Tongue (tissue), 2 donors: ENCODE results near the gene ZNF14. TPM values are rescaled to one million over a fixed set of nuclear protein-coding genes. Genes with fewer than 3 reads are reported as not detected.
"Not testable (repeated sequence)": the region's sequence is repeated elsewhere in the genome, so short reads cannot be mapped to it uniquely, and the experiment has no call there.

Source experiments
- DNase-seq: peaks from one replicate; pipeline ENCODE4 v3.0.0-alpha.2; 2015
- total RNA-seq: library from RNA; depleted of rRNA; stranded (reverse); fragments of >200 nt; gene quantifications from one replicate; pipeline ENCODE4 v1.2.3, GENCODE V29; 2014

Gene ZNF14
- 12.9 TPM for total RNA-seq

DNA sequence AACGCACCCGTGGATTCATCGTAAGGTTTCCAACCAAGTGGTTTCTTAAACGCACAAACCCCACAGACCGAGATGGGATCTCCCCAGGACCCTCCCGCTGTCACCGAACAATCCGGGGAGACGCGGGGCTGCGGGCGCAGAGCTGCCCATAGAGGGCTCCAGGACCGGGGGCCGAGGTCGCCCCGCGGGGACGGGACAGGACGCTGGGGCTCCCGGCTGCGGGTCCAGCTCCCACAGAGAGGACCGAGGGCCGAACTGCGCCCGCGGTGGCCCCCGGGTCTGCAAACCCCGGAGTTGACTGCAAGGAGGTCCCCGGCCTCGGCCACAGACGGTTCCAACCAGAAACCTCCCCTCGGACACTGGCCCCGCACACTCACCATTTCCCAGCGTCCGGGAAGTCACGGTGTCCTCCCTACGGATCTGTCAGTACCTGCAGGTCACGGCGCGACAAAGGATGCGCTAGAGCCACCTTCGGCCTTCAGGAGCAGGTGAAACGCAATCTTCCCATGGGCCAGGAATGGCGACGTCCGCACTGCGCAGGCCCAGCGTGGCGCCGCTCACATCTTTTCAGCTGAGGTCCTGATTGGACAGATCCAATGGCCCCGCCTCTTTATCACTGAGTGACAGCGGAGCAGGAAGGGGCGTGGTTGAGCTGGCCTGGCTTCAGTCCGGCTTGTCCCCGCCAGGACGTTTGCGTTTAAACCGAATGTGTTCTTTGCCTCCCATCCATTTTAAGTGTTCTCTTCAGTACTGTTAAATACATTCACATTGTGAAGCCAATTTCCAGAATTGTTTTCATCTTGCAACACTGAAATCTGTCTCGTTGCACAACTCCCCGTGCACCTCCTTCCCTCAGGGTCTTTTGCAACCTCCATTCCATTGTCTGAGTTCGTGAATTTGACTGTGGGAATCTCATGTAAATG is at the start of gene ZNF14:
TSS of gene ZNF14 (minus strand) at position 534 of the 923 bp plus-strand sequence. CDS start at position 380, 154 bp downstream.
- peak; percentile 98 for DNase-seq

DNA sequence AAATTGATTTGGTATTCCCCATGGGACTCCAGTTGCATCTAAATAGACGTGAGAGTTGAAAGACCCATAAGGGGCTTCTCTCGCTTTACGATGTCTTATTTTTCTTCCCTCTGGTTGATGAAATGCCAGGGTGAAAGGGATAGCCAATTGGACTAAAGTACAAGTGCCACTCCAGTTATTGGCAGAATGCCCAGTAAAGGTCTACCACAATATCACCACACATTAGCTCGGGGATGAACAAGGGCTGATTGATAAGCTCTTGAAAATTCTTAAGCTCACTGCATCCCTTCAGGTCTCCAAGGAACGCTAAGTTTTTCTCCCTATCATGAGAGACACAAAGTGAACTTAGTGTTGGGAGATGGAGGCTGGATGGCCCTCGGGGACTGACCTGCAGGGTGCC is 48.9 kb upstream of the ZNF14 start:
- DNase-seq = peak; percentile 34

DNA sequence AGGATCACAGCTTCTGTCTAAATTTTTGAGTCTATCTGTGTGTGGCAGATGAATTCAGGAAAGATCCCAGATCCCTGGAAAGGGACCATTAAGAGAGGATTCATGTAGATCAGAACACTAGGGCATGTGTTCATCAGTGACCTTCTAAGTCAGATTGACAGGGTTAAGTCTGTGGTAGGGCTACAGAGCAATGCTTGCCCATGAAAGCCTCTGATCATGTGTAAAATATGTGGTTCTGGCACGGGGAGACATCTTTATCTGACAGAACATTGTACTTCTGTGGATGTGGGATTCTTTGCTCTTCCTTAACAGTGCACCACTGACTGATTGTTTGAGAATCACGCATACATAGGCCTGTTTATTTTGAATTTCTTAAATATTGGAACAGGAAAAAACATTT is 45.8 kb upstream of the ZNF14 start:
- no peak for DNase-seq

DNA sequence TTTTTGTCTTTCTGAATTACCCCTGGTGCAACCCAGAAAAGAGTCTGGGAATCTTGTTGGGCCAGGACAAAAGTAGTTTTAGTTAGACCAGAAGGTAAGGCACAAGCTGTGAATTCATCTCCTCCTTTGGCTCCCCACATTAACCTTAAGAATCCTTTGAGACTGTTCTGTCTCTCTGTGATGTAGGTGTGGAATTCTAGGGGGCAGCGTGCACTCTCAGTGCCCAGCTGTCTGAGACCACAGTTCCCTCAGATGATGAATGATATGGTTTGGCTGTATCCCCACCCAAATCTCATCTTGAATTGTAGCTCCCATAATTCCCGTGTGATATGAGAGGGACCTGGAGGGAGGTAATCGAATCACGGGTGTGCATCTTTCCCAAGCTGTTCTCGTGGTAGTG is 44.8 kb upstream of the ZNF14 start:
- no peak for DNase-seq

DNA sequence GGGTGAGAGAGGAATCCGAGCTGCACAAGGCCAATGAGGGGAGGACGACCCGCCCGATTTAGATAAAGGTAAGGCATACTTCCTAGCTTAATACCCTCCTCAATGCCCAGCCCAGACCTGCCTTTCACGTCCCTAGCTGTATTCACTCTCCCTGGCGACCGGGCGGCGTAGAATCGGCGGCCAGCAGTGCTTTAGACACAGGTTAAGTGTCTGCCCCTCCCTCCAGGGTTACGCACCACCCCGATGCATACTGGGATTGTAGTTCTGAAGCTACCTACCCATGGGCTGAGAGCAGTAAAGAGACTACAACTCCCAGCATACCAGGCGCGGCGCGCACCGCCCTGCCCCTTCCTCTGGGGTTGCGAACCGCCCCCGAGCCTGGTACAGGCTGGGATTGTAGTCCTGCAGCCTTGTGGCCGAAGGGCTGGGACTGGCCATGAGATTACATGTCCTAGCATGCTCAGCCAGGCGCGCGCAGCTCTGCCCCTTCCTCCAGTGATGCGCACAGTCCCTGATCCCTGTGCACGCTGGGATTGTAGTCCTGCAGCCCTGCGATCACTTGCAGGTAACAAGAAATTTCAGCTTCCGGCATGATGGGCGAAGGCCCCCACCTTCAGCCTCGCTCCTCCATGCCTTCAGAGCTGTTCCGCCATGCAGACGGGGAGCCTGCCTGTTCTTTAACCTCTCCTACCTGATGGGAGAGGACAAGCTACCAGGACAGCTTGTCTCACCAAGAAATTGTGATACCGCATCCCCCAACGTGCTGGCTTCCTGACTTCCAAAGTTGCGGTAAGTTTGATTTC is 43.5 kb upstream of the ZNF14 start:
- DNase-seq = peak; percentile 99

DNA sequence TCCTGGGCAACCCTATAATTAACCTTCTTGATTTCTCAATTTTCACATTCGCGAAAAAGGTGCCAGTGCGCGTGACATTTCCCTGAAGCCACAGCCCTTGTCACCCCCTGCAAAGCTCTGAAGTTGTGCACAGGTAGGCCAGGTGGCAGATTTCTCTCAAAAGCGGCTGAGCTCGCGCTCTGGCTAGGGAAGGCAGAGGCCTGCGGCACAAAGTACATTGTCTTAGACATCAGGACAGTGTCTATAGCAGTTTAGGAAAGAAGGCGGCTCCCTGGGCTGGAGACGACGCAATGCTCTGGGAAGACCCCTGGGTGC is 42.9 kb upstream of the ZNF14 start:
- no peak for DNase-seq

DNA sequence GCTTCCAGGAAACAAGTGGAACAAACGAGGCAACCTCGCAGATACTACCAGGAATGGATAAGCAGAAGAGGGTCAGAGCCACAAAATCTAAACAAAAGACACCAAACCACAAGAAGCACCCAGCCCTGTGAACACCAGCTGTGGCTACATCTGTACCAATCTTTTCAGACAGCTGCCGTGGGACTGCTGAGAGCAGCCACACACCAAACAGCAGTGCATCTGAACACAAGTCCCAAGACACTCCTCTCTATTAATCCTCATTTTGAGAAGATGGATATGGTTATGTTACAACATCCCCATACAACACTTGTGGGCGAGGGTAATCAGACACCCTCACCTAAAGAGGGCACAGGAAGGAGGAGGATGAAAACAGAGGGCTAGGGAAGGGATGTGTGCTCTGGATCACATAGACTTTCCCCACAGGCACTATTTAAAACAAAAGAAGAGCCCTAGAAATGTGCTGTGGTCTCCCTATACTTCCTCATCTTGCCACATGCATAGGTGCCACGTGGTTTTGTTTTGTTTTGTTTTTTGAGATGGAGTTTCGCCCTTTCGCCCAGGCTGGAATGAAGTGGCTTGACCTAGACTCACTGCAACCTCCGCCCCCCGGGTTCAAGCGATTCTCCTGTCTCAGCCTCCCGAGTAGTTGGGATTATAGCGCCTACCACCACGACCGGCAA is 41.6 kb upstream of the ZNF14 start:
- no peak for DNase-seq

DNA sequence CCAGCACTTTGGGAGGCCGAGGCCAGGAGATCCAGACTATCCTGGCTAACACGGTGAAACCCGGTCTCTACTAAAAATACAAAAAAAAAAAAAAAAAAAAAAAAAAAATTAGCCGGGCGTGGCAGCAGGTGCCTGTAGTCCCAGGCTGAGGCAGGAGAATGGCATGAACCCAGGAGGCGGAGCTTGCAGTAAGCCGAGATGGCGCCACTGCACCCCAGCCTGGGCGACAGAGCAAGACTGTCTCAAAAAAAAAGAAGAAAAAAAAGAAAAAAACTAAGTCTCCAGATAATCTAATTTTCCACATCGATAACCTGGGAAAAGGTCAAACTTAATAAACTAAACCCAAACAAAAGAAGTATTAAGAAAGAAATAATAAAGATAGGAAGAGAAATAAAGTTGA is 39.1 kb upstream of the ZNF14 start:
- DNase-seq = not testable (repeated sequence)

DNA sequence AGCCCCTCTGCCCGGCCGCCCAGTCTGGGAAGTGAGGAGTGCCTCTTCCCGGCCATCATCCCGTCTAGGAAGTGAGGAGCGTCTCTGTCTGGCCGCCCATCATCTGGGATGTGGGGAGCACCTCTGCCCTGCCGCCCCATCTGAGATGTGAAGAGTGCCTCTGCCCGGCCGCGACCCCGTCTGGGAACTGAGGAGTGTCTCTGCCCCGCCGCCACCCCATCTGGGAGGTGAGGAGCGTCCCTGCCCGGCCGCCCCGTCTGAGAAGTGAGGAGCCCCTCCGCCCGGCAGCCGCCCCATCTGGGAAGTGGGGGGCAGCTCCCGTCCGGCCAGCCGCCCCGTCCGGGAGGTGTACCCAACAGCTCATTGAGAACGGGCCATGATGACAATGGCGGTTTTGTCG is 37.1 kb upstream of the ZNF14 start:
- DNase-seq = not testable (repeated sequence)

DNA sequence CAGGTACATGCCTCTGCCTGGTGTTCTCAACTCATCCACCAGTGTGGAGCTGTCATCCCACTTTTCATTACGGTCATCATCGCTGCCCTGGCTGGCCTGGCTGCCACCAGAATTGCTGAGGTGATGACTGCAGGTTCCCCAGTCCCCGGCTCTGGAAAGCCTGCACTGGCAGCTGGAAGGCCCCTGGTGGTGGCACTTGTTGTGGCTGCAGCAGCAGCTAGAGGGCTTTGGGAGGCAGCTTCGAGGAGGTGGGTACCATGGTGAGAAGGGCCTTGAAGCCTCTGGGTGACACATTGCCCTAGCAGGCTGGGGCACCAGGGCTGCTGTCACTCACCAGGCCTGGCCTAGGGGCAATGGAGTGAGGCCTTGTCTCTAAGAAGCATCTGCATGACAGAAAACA is 25.3 kb upstream of the ZNF14 start:
- no peak for DNase-seq

DNA sequence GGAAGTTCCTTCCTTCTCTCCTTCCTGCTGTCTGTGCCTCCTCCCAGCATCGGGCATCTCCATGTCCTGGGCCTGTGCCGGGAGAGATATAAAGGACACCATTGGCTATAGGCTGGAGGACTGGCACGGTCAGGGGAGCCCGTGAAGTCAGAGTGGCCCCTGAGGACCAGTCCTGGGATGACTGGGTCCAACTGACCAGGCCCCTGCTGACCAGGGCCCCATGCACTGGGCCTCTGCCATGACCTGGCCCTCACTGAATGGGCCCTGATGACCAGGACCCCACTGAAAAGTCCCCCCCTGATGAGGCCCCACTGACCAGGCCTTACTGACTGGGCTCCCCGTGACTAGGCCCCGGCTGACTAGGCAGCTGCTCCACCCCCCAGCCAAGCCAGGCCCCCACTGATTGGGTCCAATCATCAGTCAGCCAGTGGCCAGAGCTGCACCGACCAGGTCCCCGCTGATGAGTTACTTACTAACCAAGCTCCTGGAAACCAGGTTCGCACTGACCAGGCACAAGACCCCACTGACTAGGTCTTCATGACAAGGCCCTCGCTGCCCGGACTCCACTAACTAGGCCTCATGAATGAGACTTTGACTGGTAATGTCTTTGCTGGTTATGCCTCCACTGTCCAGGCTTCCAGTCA is 20.0 kb upstream of the ZNF14 start:
- no peak for DNase-seq

DNA sequence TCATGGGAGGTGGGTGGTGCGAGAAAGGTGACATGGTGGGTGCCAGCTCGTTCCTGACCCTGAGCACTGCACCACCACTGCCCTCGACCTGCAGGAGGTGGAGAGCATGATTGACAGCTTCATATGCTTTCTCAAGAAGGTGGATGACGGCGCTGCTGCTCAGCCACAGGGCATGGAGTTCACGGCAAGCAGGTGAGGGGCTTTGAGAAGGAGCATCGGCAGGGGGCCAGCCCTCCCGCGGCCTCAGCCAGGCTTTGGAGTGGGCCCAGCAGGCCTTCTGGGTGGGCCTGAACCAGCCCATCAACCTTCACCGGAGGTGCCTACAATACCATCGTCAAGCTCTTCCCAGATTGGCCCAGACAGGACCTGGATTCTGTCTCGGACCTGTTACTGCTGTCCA is 18.9 kb upstream of the ZNF14 start:
- no peak for DNase-seq

DNA sequence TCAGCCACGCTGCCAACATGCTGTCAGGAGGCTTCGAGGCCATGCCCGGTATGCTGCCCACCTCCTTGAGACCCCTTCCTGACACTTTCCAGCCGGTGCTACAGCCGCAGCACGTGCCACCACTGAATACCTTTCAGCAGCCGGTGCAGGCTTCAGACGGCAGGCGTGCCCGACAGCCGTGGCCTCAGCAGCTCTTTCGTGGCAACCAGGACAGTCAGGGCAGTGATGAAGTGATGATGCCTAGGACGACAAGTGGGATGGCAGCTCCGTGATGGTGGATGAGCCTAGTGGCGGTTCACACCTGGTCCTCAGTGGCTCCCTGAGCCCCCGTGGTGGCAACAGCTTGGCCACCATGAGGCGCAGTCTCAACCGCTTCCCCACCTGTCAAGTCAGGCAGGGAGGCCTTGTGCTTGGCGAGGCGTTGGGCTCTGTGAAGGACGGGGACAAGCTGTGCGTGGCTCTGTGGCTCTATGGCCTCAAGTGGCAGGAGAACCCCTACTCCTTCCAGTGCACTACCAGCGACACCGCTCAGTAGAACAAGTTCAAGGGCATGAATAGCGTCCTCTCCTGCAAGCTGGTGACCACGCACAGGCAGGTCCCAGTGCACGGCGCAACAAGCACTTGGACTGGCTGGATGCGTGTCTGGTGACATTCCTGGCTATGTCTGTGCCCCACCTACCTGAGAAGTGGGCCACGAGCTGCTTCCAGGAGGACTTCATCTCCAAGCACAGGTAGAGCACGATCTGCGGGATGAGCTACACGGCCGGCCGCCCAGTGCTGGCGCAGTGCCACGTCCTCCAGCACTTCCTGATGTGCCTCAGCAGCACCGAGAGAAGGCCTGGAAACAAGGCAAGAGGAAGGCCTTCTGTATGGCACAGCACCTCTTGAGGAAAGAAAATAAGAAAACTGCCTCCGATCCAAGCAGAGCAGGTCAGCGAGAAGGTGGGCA is 18.2 kb upstream of the ZNF14 start:
- no peak for DNase-seq

DNA sequence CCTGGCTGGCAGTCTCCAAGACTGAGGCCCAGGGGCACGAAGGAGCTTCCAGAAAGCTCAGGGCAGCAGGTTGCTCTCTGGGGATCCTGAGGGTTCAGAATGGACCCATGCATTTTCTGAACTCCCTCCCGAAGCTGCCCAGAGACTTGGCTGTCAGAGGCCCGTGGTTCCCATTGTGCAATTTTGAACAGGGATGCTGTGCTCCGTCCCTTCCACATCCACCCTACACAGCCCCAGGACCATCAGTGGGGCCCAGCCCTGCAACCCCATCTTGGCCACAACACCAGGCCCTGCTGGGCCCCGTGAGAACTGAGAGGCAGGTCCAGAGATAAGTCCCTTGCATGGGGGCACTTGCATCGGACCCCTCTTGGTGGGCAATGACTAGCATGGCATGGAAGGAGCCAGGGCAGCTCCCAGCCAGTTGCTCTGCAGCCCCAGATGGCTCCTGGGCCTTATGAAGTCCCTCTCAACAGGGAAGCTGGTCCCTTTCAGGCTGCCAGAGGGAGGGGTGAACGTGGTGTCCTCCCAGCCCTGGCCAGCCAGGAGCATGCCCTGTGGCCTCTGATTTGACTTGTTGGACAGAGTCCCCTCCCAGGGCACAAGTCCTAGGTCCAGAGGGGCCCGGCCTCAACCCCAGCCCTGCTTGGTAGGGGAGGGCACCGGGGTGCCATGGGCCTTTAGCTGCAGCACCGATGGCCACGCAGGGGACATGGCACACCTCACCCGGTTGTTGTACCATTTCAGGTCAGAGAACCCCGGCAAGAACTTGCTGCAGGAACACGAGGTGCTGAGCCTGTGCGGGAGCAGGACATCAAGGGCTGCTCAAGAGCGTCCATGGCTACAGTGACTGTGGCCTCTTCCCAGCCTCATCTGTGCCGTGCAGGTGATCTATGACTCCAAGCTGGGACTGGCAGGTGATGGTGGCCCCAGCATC is 17.3 kb upstream of the ZNF14 start:
- DNase-seq = no peak

DNA sequence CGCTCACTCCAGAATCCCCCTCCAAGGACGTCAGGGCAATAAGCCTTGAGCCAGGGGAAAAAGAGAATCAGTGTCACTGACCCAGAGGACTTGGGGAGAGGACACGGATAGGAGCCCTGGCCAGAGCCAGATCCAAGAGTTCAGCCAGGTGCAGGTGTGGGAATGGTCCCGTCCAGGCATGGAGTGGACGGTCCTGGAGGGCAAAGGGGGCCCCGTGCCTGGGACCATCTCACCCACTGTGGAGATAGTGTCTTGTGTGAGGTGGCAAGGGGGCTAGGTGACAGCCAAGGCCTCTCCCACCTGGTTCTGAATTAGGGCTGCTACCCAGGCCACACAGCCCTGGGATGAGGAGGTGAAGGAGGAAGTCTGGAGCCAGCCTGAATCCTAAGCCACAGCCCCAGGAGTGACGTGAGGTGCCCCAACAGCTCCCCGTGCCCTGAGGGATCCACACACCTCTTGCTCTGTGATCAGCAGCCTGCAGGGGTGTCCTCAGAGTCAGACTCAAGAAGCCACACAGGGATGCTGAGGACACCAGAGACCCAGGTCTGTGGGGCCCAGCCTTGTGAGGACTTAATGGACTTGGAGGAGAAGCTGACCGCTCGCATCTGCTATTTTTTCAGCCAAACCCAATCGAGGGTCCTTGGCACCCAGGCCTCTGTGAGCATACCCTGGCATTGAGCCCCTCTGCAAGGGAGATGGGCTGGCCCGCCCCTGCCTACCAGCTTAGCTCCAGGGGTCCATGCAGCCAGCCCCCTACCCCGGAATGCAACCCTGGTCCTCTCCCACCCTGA is 16.4 kb upstream of the ZNF14 start:
- DNase-seq = no peak

DNA sequence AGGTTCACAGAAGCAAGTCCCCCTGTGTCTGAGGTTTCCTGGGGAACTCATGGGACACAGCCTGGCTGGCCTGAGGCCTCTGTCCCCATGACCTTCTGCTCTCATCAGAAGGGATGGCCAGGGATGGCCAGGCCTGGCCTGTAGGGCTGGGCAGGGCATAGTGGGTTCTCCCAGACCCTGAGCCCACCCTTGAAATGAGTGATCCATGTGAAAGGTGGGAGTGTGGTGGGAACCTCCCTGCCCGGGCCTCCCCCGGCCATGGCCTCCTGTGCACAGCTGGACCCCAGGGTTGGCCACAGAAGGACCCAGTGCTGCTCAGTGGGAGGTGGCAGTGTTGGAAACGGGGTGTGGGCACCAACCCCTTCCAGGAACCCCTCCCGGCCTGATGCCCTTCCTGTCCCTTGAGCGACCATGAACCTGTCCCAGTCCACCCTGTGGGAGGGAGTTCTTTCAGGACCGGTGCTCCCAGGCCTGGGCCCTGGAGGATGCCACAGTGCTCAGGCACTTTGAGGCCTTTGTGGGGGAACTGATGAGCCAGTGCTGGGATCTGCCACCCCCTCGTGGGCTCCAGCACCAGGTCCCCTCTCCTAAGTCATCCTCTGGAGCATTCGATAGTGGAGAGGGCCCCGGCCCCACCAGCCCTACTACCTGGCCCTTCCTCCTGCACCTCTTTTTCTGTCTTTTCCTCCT is 15.5 kb upstream of the ZNF14 start:
- no peak for DNase-seq

DNA sequence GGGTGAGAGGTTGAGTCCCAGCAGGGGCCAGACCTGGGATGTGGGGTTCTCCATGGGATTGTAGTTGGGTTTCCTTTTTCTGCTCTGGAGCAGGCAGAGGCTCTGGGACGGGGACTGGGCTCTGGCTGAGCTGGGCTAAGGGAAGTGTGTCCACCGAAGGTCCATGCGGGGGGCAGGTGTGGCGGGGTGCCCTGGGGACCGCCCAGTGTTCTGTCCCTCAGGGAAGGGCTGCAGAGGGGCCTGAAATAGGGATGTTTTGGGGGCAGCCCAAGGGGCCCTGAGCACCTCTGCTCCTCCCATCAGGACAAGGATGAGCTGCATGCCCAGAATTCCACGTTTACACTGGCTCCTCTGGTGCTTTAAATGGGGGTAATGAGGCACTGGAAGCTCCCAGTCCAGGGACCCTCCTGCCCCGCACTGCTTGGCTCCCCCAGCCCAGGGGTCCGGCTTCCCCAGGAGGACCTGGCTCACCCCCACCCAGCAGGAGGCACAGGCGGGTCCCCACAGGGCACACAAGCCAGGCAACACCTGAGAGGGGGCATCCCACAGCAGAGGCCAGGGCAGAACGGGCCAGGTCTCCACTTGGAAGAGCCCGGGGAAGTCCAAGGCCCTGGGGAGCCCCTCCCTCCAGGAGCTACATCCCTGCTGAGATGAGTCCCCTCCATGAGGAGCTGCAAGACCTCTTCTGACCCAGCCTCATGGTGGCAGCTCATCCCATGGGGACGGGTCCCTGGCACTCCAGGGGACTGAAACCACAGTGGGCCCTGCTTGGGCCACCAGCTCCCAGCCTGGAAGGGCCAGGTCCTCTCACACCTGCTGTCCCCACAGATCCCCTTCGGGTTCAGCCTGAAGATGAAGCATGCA is 14.7 kb upstream of the ZNF14 start:
- no peak for DNase-seq
